Nephron (organoid): ENCODE measurements around the gene TBC1D8B.
"Not testable (repeated sequence)": the region's sequence is repeated elsewhere in the genome, so short reads cannot be mapped to it uniquely, and the experiment has no call there.

ENCODE experiments used
- H3K27ac Mint-ChIP-seq, 3 experiments: 2 replicates each; pipeline ENCODE4 v1.8.0; 2020; ENCODE audit warnings: mixed read lengths in 3 of 3, mild to moderate bottlenecking in 2 of 3, moderate library complexity in 1 of 3
- H3K27me3 Mint-ChIP-seq: 2 replicates; pipeline ENCODE4 v1.8.0; 2021; ENCODE audit warnings: low read depth, mild to moderate bottlenecking, moderate library complexity, mixed read lengths
- H3K36me3 Mint-ChIP-seq: 2 replicates; pipeline ENCODE4 v1.8.0; 2020; ENCODE audit warnings: low read depth, mixed read lengths
- H3K4me1 Mint-ChIP-seq: 2 replicates; pipeline ENCODE4 v1.8.0; 2020; ENCODE audit warnings: mixed read lengths
- H3K4me3 Mint-ChIP-seq, 3 experiments: 2 replicates each; pipeline ENCODE4 v1.8.0; 2020; ENCODE audit warnings: mild to moderate bottlenecking in 3 of 3, mixed read lengths in 3 of 3, moderate library complexity in 2 of 3
- H3K9me3 Mint-ChIP-seq: 2 replicates; pipeline ENCODE4 v1.8.0; 2020; ENCODE audit warnings: mixed read lengths
- TF ChIP-seq, protein P1 (sequence below), 3 experiments: fragments of 200-600 bp; sonication (generic); IDR thresholded peaks; one replicate each; pipeline ENCODE4 v1.5.0; 2021; ENCODE audit warnings: antibody characterized with exemption in 3 of 3; ENCODE audit not compliant: unreplicated experiment in 3 of 3

Gene TBC1D8B

DNA sequence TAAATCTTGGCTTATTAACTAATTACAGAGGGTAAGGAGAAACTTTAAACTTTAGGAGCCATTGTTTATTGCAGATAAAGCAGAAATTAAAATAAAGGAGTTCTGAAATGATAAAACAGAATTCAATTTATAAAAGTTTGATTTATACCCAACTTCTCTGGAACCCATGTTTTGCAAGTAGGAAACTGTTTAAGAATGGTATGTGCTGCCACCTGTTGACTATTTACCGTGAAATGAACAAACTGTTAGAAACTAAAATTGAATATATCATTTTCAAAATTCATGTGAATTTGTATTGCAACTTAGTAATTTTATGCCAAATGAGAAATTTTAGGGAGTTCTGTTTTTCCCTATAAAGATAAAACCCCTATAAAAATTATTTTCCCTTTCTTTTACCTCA lies 11.0 kb upstream of the TBC1D8B start:
- TF ChIP-seq, protein P1, sequence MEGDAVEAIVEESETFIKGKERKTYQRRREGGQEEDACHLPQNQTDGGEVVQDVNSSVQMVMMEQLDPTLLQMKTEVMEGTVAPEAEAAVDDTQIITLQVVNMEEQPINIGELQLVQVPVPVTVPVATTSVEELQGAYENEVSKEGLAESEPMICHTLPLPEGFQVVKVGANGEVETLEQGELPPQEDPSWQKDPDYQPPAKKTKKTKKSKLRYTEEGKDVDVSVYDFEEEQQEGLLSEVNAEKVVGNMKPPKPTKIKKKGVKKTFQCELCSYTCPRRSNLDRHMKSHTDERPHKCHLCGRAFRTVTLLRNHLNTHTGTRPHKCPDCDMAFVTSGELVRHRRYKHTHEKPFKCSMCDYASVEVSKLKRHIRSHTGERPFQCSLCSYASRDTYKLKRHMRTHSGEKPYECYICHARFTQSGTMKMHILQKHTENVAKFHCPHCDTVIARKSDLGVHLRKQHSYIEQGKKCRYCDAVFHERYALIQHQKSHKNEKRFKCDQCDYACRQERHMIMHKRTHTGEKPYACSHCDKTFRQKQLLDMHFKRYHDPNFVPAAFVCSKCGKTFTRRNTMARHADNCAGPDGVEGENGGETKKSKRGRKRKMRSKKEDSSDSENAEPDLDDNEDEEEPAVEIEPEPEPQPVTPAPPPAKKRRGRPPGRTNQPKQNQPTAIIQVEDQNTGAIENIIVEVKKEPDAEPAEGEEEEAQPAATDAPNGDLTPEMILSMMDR (IDR thresholded peaks at IDR 0.05; ENCODE audit: unreplicated experiment in 3 of 3) = peak; percentile 35 to 53 (median 40)
- H3K9me3 Mint-ChIP-seq = no peaks in the 10 kb centered on the region
- H3K27me3 Mint-ChIP-seq = no peaks in the 10 kb centered on the region
- no peak overlapping the region for H3K4me3 Mint-ChIP-seq
- H3K27ac Mint-ChIP-seq = no peak overlapping the region
- no peaks in the 10 kb centered on the region for H3K36me3 Mint-ChIP-seq
- no peaks in the 10 kb centered on the region for H3K4me1 Mint-ChIP-seq

DNA sequence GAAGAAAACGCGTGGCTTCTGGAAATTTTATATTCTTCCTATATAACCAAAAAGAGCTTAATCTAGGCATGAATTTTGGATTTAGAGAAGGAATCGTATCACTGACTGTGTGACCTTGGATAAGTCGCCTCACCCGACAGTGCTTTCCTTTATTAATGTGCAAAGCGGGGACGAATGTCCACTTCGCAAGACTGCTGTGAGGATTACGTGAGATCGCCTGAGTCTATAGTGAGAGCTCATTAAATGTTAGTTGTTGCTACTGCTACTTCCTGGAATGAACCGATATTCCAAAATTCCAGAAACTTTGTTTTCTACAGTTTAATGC lies 448 bp upstream of the TBC1D8B start:
- TF ChIP-seq, protein P1 (IDR thresholded peaks at IDR 0.05; ENCODE audit: unreplicated experiment in 3 of 3) = no peak
- peak overlapping the region in 1 of 3 experiments; percentile 70 for H3K27ac Mint-ChIP-seq
- peaks cover 3% of the 10 kb centered on the region for H3K9me3 Mint-ChIP-seq
- H3K27me3 Mint-ChIP-seq = peaks cover 40% of the 10 kb centered on the region
- H3K4me3 Mint-ChIP-seq = peak overlapping the region; percentile 94 to 100 (median 95)
- peaks cover 5% of the 10 kb centered on the region for H3K4me1 Mint-ChIP-seq
- no peaks in the 10 kb centered on the region for H3K36me3 Mint-ChIP-seq

DNA sequence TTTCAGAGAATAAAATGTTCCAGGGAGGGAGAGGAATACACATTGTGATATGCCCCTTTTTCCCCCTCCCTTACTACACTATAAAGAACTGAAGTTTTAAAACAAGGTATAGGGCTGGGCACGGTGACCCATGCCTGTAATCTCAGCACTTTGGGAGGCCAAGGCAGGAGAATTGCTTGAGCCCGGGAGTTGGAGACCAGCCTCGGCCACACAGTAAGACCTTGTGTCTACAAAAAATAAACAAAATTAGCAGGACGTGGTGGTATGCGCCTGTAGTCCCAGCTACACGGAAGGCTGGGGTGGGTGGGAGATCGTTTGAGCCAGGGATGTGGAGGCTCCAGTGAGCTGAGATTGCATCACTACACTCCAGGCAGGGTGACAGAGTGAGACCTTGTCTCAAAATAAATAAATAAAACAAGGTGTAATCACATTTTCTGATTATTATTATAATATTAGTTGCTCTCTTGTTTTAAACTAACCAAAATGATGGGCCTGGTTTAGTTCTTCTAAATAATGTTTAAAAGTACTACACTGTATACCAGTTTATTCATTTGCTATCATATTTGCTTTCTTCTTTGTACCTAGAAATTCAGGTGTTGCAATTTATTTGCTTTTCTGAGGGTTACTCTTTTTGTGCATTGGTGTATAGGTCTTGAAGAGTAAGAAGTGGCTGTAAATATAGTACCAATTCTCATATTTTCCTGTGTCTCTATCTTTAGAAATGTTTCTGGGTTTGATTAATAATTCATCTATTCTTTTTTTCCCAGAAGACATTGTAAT lies 8.8 kb downstream of the TBC1D8B start:
- Mint-ChIP-seq H3K4me3 (no peak overlapping the region), H3K9me3 (peaks cover 6% of the 10 kb centered on the region), H3K36me3 (no peaks in the 10 kb centered on the region), H3K27me3 (no peaks in the 10 kb centered on the region), H3K4me1 (no peaks in the 10 kb centered on the region), H3K27ac (no peak overlapping the region)
- TF ChIP-seq, protein P1 (IDR thresholded peaks at IDR 0.05; ENCODE audit: unreplicated experiment in 3 of 3) = no peak

DNA sequence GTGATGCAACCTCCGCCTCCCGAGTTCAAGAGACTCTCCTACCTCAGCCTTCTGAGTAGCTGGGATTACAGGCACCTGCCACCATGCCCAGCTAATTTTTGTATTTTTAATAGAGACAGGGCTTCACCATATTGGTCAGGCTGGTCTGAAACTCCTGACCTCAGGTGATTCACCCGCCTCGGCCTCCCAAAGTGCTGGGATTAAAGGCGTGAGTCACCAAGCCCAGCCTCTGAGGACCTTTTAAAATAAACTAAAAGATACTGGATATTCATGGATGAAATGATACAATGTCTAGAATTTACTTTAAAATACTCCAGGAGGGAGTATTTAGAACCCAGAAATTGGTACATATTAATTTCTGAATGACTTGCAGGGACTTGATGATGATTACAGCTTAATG lies 10.5 kb downstream of the TBC1D8B start:
- not testable (repeated sequence) for H3K4me3 Mint-ChIP-seq, H3K27me3 Mint-ChIP-seq

DNA sequence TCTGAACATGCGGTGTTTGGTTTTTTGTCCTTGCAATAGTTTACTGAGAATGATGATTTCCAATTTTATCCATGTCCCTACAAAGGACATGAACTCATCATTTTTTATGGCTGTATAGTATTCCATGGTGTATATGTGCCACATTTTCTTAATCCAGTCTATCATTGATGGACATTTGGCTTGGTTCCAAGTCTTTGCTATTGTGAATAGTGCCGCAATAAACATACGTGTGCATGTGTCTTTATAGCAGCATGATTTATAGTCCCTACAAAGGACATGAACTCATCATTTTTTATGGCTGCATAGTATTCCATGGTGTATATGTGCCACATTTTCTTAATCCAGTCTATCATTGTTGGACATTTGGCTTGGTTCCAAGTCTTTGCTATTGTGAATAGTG lies 11.6 kb downstream of the TBC1D8B start:
- H3K36me3 Mint-ChIP-seq, H3K4me1 Mint-ChIP-seq, H3K4me3 Mint-ChIP-seq: not testable (repeated sequence)

More for the DNA sequence above, 10.5 kb downstream of the TBC1D8B start:
- not testable (repeated sequence) for H3K4me1 Mint-ChIP-seq, H3K36me3 Mint-ChIP-seq, H3K27ac Mint-ChIP-seq
- peaks cover 11% of the 10 kb centered on the region for H3K9me3 Mint-ChIP-seq

DNA sequence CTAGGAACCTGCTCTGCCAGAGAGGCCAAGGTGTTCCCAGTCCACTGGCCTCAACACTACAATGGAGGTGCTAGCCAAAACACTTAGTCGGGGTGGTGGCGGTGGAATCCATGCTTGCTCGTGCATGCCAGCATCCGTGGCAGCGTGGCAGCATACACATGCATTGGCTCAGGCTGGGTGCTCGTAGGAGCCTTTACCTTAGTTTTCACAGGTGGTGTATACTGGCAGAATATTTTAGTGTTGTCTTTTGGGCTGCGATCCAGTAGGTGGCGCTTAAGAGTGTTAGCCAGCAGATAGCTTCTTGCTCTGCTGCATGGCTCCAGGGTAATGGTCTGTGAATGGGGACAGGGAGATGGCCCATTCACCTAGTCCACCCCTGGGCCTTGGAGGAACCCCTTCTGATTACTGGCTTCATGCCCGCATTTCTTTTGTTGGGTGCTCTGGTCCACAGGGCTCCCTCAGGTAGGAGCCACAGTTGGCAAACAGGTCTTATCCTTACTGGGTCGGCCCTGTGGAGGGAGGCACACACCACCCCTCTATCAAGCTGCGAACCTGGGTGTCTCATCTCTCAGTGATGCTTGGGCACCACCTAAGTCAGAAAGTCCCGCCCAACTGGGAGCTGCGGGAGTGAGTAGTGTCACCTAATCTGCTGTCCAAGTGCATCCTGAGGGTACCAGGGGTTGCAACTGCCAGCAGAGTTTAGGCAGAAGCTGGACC lies 60.7 kb downstream of the TBC1D8B start:
- TF ChIP-seq, protein P1 (IDR thresholded peaks at IDR 0.05; ENCODE audit: unreplicated experiment in 3 of 3) = no peak
- H3K27me3 Mint-ChIP-seq = no peaks in the 10 kb centered on the region
- H3K4me1 Mint-ChIP-seq = no peaks in the 10 kb centered on the region
- H3K27ac Mint-ChIP-seq = no peak overlapping the region
- H3K9me3 Mint-ChIP-seq = peaks cover 24% of the 10 kb centered on the region
- H3K36me3 Mint-ChIP-seq = no peaks in the 10 kb centered on the region
- no peak overlapping the region for H3K4me3 Mint-ChIP-seq

More for the DNA sequence above, 11.6 kb downstream of the TBC1D8B start:
- H3K9me3 Mint-ChIP-seq = peaks cover 11% of the 10 kb centered on the region
- not testable (repeated sequence) for H3K27ac Mint-ChIP-seq, H3K27me3 Mint-ChIP-seq

DNA sequence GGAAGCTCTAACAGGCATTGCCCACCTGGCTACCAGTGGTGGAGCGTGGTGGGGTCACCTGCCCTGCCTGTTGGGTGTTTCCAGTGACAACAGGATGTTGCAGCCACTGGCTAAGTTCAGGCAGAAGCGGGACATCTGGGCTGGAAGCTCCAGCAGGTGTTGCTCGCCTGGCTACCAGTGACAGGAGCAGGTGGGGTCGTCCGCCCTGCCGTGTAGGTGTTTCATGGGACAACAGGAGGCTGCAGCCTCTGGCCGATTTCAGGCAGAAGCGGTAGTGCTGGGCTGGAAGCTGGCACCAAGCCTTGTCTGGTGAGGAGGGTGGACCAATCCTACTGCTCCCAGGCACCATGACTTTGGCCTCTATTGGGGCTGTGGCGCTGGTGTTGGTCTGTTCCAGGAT lies 61.2 kb downstream of the TBC1D8B start:
- Mint-ChIP-seq H3K4me1 (no peaks in the 10 kb centered on the region), H3K27ac (no peak overlapping the region)

DNA sequence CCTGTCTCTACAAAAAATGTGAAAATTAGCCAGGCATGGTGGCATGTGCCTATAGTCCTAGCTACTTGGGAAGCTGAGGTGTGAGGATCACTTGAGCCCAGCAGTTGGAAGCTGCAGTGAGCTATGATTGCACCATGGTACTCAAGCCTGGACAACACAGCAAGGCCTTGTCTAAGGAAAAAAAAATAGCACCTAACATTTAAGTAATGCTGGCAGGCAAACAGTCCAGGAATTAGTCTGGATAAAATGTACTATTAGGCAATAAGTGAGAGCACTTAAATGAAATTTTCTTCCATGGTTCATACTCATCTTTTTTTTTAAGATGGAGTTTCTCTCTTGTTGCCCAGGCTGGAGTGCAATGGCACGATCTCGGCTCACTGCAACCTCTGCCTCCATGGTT lies 70.3 kb downstream of the TBC1D8B start:
- not testable (repeated sequence) for H3K4me1 Mint-ChIP-seq, H3K36me3 Mint-ChIP-seq, H3K27ac Mint-ChIP-seq, H3K27me3 Mint-ChIP-seq, H3K4me3 Mint-ChIP-seq, H3K9me3 Mint-ChIP-seq

More for the DNA sequence above, 61.2 kb downstream of the TBC1D8B start:
- H3K4me3 Mint-ChIP-seq = no peak overlapping the region
- no peaks in the 10 kb centered on the region for H3K36me3 Mint-ChIP-seq
- peaks cover 20% of the 10 kb centered on the region for H3K9me3 Mint-ChIP-seq
- TF ChIP-seq, protein P1 (IDR thresholded peaks at IDR 0.05; ENCODE audit: unreplicated experiment in 3 of 3) = no peak
- no peaks in the 10 kb centered on the region for H3K27me3 Mint-ChIP-seq
